SK-N-SH (cell line): ENCODE measurements around the gene C11orf97. TPM values are rescaled to one million over a fixed set of nuclear protein-coding genes. Genes with fewer than 3 reads are reported as not detected.

Experiments used
- CTCF ChIA-PET: fragments of 300-600, 350-600 bp; formaldehyde crosslinking; extraction: SDS; loops from one replicate; lab custom pipeline; 2021; lab: Yijun Ruan, JAX
- POLR2A ChIA-PET: fragments of 350-600 bp; sonication (Branson Sonifier 250); formaldehyde crosslinking; extraction: SDS; loops from one replicate; lab custom pipeline; 2020; ENCODE audit warnings: antibody characterized with exemption, inconsistent platforms; lab: Yijun Ruan, JAX
- DNase-seq: peaks from one replicate; pipeline ENCODE4 v3.0.0; 2012
- H2AFZ ChIP-seq: fragments of 200-600 bp; sonication (generic); 2 replicates; pipeline ENCODE4 v1.8.1; 2016; ENCODE audit warnings: antibody characterized with exemption, mild to moderate bottlenecking, low read depth
- H3F3A ChIP-seq: fragments of 200-600 bp; sonication (generic); replicated peaks from 2 replicates; pipeline ENCODE3; 2016; ENCODE audit warnings: antibody characterized with exemption, mild to moderate bottlenecking; ENCODE audit not compliant: insufficient read depth
- H3K27ac ChIP-seq, 2 experiments: fragments of 200-500 bp in 1 of 2; fragments of 200-600 bp in 1 of 2; sonication (Bioruptor generic) in 1 of 2; sonication (generic), shearing (Covaris generic) in 1 of 2; 2 replicates each; pipeline versions ENCODE4 v1.5.1 to v1.6.1; 2014 to 2016; ENCODE audit warnings: low read depth in 2 of 2, inconsistent platforms in 1 of 2, low read length in 1 of 2, mild to moderate bottlenecking in 1 of 2, mixed read lengths in 1 of 2
- H3K27me3 ChIP-seq: fragments of 200-600 bp; sonication (generic), shearing (Covaris generic); 2 replicates; pipeline ENCODE4 v1.6.1; 2016; ENCODE audit warnings: mixed run types; ENCODE audit not compliant: insufficient read depth
- H3K36me3 ChIP-seq, 2 experiments: fragments of 200-500 bp in 1 of 2; fragments of 200-600 bp in 1 of 2; sonication (Bioruptor generic) in 1 of 2; sonication (generic) in 1 of 2; replicated peaks in 1 of 2; 2 replicates each; pipeline versions ENCODE3 to v1.5.1; 2014 to 2016; ENCODE audit warnings: low read length in 1 of 2, mild to moderate bottlenecking in 1 of 2; ENCODE audit not compliant: insufficient read depth in 2 of 2, control insufficient read depth in 1 of 2
- H3K4me1 ChIP-seq, 2 experiments: fragments of 200-500 bp in 1 of 2; fragments of 200-600 bp in 1 of 2; sonication (Bioruptor generic) in 1 of 2; sonication (generic), shearing (Covaris generic) in 1 of 2; 2 replicates each; pipeline versions ENCODE4 v1.5.1 to v1.6.1; 2014 to 2016; ENCODE audit warnings: low read depth in 1 of 2, low read length in 1 of 2, mixed run types in 1 of 2; ENCODE audit not compliant: insufficient read depth in 2 of 2, control insufficient read depth in 1 of 2
- H3K4me2 ChIP-seq: fragments of 200-600 bp; sonication (generic), shearing (Covaris generic); 2 replicates; pipeline ENCODE4 v1.6.1; 2017; ENCODE audit warnings: mixed run types
- H3K4me3 ChIP-seq, 2 experiments: fragments of 200-500 bp in 1 of 2; fragments of 200-600 bp in 1 of 2; sonication (Bioruptor generic) in 1 of 2; sonication (generic), shearing (Covaris generic) in 1 of 2; 2 replicates each; pipeline versions ENCODE4 v1.5.1 to v1.8.1; 2014 to 2016; ENCODE audit warnings: low read depth in 2 of 2, inconsistent platforms in 1 of 2, low read length in 1 of 2, mild to moderate bottlenecking in 1 of 2, mixed read lengths in 1 of 2, moderate library complexity in 1 of 2
- H3K79me2 ChIP-seq: fragments of 200-600 bp; sonication (generic); 2 replicates; pipeline ENCODE4 v1.8.1; 2017; ENCODE audit warnings: mild to moderate bottlenecking; ENCODE audit not compliant: insufficient read depth
- H3K9ac ChIP-seq: fragments of 200-600 bp; sonication (generic); 2 replicates; pipeline ENCODE4 v1.6.1; 2017; ENCODE audit warnings: mixed run types
- H3K9me2 ChIP-seq: fragments of 200-600 bp; sonication (generic); 2 replicates; pipeline ENCODE4 v1.6.1; 2017; ENCODE audit warnings: mixed run types
- H3K9me3 ChIP-seq: fragments of 200-600 bp; sonication (generic); 2 replicates; pipeline ENCODE4 v1.6.1; 2017; ENCODE audit warnings: mixed run types, mild to moderate bottlenecking, moderate library complexity
- H4K20me1 ChIP-seq: fragments of 200-600 bp; sonication (generic); 2 replicates; pipeline ENCODE4 v1.6.1; 2017; ENCODE audit warnings: mild to moderate bottlenecking, mixed run types; ENCODE audit not compliant: insufficient read depth
- CHD2 ChIP-seq: fragments of 150-350 bp; IDR thresholded peaks from 2 replicates; pipeline ENCODE4 v1.6.1; 2018; ENCODE audit warnings: low read length; ENCODE audit not compliant: partially characterized antibody
- CTCF ChIP-seq: fragments of 200-600 bp; sonication (generic); IDR thresholded peaks from 2 replicates; pipeline ENCODE4 v1.6.1; 2017; ENCODE audit warnings: antibody characterized with exemption, mild to moderate bottlenecking, moderate library complexity
- MXI1 ChIP-seq: IDR thresholded peaks from 2 replicates; pipeline ENCODE4 v1.6.1; 2012; ENCODE audit warnings: mild to moderate bottlenecking, low read depth, low read length, improper control_type of control experiment
- PBX3 ChIP-seq: IDR thresholded peaks from 2 replicates; pipeline ENCODE4; 2012
- POLR2AphosphoS5 ChIP-seq: IDR thresholded peaks from 2 replicates; pipeline ENCODE4 v1.6.1; 2012; ENCODE audit warnings: low read depth, low read length
- RFX5 ChIP-seq: IDR thresholded peaks from 2 replicates; pipeline ENCODE4 v1.6.1; 2012; ENCODE audit warnings: mild to moderate bottlenecking, improper control_type of control experiment, low read length
- USF2 ChIP-seq: fragments of 150-350 bp; IDR thresholded peaks from 2 replicates; pipeline ENCODE4 v1.6.1; 2017; ENCODE audit warnings: antibody characterized with exemption, low read length, low read depth, borderline replicate concordance
- WGBS: methylation state at CpG from one replicate; pipeline ENCODE4 v1.1.6; 2017; ENCODE audit warnings: low lambda C conversion rate; 5-methylcytosine and 5-hydroxymethylcytosine counted together
- polyA plus RNA-seq, 3 experiments: library from polyadenylated mRNA; depleted of rRNA; stranded (reverse); fragments of >200 nt; gene quantifications; 2 replicates each; pipeline ENCODE4 v1.2.3, GENCODE V29; 2012

Gene C11orf97
- polyA plus RNA-seq, 1 of the 3 experiments (the other 2 are of a cell fraction): not detected

- Histone ChIP-seq H4K20me1 (no peaks in the 10 kb centered on the region), H3F3A (no peaks in the 10 kb centered on the region), H3K27me3 (no peaks in the 10 kb centered on the region), H3K36me3 (no peaks in the 10 kb centered on the region), H3K79me2 (no peaks in the 10 kb centered on the region), H3K4me2 (no peak overlapping the region), H3K9me3 (no peaks in the 10 kb centered on the region), H3K4me3 (no peak overlapping the region), H2AFZ (no peak overlapping the region), H3K9ac (no peak overlapping the region), H3K4me1 (peaks cover 0 to 4% of the 10 kb centered on the region in 2 experiments; a peak in 1 of 4 replicates), H3K27ac (no peak overlapping the region), H3K9me2 (no peaks in the 10 kb centered on the region)
- DNase-seq: no peak
- 89% methylated on average over 4 of the region's 4 CpGs for WGBS
- no peak for TF ChIP-seq CHD2
- no peak for TF ChIP-seq MXI1
- no peak for TF ChIP-seq RFX5
- ChIA-PET CTCF (interaction anchor here (1.7 to 3.1 kb wide), 2 partner anchors 12 to 612 kb away, joined by 5 to 17 read pairs; no protein-coding TSS in a partner anchor), POLR2A (no interaction called here)
These were observed 4.8 kb upstream of the C11orf97 start for GRCh38 chr11:94507485-94507884.

GRCh38 chr11:94513091-94513490 is 830 bp downstream of the C11orf97 start:
- Histone ChIP-seq H3K27ac (no peak overlapping the region), H3K36me3 (no peaks in the 10 kb centered on the region), H3K27me3 (no peaks in the 10 kb centered on the region), H3K4me3 (no peak overlapping the region), H3K9ac (no peak overlapping the region), H2AFZ (no peak overlapping the region), H3F3A (no peaks in the 10 kb centered on the region), H3K79me2 (no peaks in the 10 kb centered on the region), H3K4me2 (no peak overlapping the region; the same call in 1 of the 2 replicates), H3K4me1 (peaks cover 0 to 7% of the 10 kb centered on the region in 2 experiments; a peak in 1 of 4 replicates), H3K9me2 (no peaks in the 10 kb centered on the region), H3K9me3 (no peaks in the 10 kb centered on the region), H4K20me1 (no peaks in the 10 kb centered on the region)
- CTCF ChIA-PET: interaction anchor here (0.8 to 4.7 kb wide), 2 partner anchors 8 to 618 kb away, joined by 3 to 26 read pairs; no protein-coding TSS in a partner anchor
- POLR2A ChIA-PET: no interaction called here
- DNase-seq: no peak
- TF ChIP-seq CTCF (no peak), PBX3 (peak; percentile 22; the same call in 1 of the 2 replicates), USF2 (no peak), POLR2AphosphoS5 (no peak)
- WGBS: 67% methylated on average over 2 of the region's 2 CpGs
